22Rv1 (cell line): ENCODE measurements around the gene MCOLN1.
A peak's percentile ranks its signal among the peaks of the same experiment; 100 is the strongest.

Experiments used
- H3K27ac ChIP-seq: fragments of 450-650 bp; 2 replicates; pipeline ENCODE4 v1.5.1; 2017
- CTCF ChIP-seq: fragments of 450-650 bp; IDR thresholded peaks from 2 replicates; pipeline ENCODE4 v1.5.1; 2017; ENCODE audit warnings: mild to moderate bottlenecking
- ZFX ChIP-seq: fragments of 450-650 bp; IDR thresholded peaks from 2 replicates; pipeline ENCODE4 v1.6.1; 2017; ENCODE audit warnings: antibody characterized with exemption, borderline replicate concordance

The MCOLN1 gene

GRCh38 chr19:7489609-7490044, 32.8 kb upstream of the MCOLN1 start:
- H3K27ac ChIP-seq = peak overlapping the region; percentile 80
- TF ChIP-seq ZFX = no peak
- peak; percentile 35 for TF ChIP-seq CTCF

GRCh38 chr19:7492142-7492541, 30.3 kb upstream of the MCOLN1 start:
- TF ChIP-seq ZFX (no peak), CTCF (no peak)
- no peak overlapping the region for H3K27ac ChIP-seq

GRCh38 chr19:7492558-7492957, 29.9 kb upstream of the MCOLN1 start:
- H3K27ac ChIP-seq = no peak overlapping the region
- TF ChIP-seq CTCF = no peak
- no peak for TF ChIP-seq ZFX

GRCh38 chr19:7494416-7495098, 27.9 kb upstream of the MCOLN1 start:
- H3K27ac ChIP-seq = no peak overlapping the region
- TF ChIP-seq CTCF (no peak), ZFX (no peak)

- TF ChIP-seq CTCF (peak; percentile 61), ZFX (no peak)
- no peak overlapping the region for H3K27ac ChIP-seq
These were observed 25.1 kb upstream of the MCOLN1 start for GRCh38 chr19:7497292-7497691.

- peak; percentile 31 for TF ChIP-seq CTCF
- TF ChIP-seq ZFX = no peak
- H3K27ac ChIP-seq = peak overlapping the region; percentile 54
These were observed 21.5 kb upstream of the MCOLN1 start for GRCh38 chr19:7500811-7501450.

- H3K27ac ChIP-seq = no peak overlapping the region
These were observed 19.9 kb upstream of the MCOLN1 start for GRCh38 chr19:7502552-7502951.

More at GRCh38 chr19:7502552-7502951, 19.9 kb upstream of the MCOLN1 start:
- no peak for TF ChIP-seq ZFX
- no peak for TF ChIP-seq CTCF
